Central memory CD4-positive, alpha-beta T cell (primary cell): Measurements from ENCODE around the gene GRB2.
"Not testable (repeated sequence)": the region's sequence is repeated elsewhere in the genome, so short reads cannot be mapped to it uniquely, and the experiment has no call there.

ENCODE experiments used
- DNase-seq: peaks from one replicate; pipeline ENCODE4 v3.0.0; 2022

Gene GRB2

DNA sequence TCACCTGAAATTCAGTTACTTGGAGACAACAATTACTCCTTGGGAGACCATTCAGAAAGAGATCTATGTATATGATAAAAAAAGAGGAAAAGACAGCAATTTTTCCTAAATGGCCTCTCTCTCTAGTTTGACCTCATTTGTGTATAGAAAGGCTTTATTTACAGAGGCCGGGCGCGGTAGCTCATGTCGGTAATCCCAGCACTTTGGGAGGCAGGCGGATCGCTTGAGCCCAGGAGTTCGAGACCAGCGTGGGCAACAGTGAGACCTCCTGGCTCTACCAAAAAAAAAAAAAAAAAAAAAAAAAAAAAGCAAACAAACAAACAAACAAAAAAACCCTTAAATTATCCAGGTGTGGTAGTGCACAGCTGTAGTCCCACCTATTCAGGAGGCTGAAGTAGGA, 20.7 kb downstream of the GRB2 start:
- DNase-seq, result no peak

DNA sequence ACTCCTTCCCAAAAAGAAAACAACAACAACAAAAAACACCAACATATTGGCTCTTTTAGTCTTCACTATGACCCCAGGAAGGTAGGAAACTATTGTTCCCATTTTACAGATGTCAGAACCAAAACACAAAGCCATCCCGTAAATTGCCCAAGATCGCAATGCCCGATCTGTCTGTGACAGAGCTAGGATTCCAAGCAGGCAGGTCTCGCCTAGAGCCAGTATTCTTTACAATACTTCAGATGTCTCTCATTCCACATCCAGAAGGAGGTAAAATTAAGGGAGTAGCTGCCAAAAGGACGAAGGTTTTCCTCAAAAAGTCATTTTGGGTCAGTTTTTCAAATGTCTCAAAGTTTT, 21.7 kb downstream of the GRB2 start:
- DNase-seq, result no peak

DNA sequence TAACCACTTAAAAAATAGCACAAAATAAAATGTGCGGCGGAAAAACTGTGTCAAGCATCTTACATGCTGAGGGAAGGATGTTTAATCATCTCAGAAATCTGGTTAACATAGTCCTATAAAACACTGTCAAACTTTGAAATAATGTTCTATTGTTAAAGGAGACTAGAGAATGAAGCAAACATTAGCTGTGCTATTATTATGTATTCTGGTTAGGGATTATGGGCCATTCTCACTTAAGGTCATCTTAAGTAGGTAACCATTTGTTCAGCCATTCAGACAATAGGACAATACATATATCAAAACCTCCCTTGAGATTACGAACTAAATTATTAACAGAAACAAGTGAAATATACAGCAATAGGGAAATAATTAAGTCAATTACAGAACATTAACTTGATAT, 24.7 kb downstream of the GRB2 start:
- DNase-seq, result no peak

DNA sequence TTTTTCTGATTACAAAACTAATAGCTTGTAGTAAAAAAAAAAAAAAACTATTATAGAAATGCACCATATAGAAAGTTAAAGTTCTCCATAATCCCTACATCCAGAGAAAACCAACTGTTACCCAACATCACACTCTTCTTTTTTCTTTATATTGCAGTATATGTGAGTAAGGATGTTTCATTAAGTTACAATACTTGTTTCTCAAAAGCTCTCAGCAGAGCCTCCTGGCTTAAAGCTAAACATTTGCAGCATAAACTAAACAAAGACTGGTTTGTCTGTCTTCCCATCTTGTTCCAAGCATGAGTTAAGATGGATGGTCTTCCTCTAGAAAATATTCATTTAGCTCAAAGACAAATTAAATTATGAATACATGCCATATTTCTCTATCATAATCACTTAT, 25.2 kb downstream of the GRB2 start:
- no peak for DNase-seq

DNA sequence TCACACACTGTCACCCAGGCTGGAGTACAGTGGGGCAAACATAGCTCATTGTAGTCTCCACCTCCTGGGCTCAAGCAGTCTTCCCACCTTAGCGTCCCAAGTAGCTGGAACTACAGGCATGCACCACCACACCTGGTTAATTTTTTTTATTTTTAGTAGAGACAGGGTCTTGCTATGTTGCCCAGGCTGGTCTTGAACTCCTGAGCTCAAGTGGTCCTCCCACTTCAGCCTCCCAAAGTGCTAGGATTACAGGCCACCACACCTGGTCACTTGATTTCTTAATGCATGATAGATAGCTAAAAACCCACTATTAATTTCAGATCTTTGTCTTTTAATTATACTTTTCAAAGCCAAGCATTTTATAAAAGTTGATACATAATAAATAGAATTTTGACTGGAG, 26.1 kb downstream of the GRB2 start:
- not testable (repeated sequence) for DNase-seq

DNA sequence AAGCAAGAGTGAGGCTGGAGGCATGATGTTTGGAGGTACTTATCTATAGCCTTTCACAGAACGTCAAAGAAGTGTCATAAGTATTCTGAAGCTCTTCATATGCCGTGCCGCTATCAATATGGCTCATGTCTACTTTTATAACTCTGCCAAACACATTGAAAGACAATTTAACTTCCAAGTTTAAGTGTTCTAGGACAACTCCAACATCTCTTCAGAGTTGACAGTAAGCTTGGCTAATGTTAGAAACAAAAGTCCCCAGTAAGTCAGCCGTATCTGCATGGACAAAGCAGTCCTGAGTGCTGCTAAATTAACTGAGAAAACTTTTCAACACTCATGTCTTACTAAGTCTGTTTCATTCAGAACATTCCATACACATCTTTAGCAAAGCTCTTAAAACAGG, 32.2 kb downstream of the GRB2 start:
- no peak for DNase-seq

DNA sequence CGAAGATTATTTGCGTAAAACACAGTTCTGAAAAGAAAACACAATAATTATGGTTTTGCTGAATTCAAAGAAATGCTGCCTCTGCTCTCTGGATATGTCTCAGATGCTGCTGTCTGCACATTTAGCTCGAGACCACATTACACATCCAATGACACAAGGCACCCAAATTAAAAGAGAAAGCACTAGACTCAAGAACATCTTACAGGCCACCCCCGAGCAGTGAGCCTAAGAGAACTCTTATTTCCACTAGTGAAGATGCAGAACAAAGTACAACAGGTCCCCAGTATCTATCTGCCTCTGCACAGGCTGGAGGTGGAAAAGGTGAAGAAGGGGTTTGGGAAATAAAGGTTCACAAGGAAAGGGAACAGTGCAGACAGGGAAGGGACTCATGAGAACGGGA, 33.5 kb downstream of the GRB2 start:
- no peak for DNase-seq

DNA sequence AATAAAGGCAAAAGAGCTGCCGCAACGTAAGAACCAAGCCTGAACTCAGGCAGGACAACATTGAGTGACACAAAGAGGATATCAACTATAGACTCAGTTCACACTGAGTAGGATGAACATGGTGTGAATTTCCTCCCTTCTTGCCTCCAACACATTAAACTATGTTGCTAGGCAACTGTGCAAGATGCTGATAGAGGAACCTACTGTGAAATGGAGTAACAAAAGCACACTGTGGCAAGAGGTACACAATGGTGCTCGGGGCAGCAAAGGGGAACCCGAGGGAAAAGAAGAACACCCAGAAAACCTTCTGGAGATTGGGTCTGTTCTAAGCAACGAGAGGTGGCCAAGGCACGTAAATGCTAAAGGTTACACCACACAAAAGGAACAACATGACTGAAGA, 34.1 kb downstream of the GRB2 start:
- DNase-seq, result no peak

DNA sequence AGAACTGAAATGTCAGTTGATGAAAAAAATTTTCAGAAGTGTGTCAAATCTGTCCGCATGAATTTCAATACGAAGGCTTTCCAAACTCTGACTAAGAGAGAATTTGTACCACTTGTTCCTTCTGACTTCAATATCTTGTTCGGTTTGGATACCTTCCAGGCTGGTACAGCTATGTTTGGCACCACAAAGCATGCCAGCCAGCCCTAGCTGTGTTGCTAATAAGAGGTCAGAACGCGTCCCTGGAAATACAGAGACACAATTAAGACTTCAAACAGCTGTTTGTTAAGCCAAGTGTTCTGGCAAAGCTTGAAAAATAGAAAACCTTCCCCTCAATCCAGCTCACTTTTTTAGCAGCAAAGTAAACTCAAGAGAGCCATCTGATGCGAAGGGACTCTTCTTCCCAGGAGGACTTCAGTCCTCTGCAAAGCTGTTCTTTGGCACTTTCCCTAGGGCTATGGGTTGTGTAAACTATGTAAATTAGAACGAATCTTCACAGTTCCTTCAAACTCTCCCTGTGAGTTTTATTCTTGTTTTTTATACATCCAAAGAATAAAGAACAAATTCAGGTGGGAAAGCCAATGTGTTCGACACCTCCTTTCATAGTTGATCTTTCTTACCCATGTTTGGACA, 35.1 kb downstream of the GRB2 start:
- no peak for DNase-seq

DNA sequence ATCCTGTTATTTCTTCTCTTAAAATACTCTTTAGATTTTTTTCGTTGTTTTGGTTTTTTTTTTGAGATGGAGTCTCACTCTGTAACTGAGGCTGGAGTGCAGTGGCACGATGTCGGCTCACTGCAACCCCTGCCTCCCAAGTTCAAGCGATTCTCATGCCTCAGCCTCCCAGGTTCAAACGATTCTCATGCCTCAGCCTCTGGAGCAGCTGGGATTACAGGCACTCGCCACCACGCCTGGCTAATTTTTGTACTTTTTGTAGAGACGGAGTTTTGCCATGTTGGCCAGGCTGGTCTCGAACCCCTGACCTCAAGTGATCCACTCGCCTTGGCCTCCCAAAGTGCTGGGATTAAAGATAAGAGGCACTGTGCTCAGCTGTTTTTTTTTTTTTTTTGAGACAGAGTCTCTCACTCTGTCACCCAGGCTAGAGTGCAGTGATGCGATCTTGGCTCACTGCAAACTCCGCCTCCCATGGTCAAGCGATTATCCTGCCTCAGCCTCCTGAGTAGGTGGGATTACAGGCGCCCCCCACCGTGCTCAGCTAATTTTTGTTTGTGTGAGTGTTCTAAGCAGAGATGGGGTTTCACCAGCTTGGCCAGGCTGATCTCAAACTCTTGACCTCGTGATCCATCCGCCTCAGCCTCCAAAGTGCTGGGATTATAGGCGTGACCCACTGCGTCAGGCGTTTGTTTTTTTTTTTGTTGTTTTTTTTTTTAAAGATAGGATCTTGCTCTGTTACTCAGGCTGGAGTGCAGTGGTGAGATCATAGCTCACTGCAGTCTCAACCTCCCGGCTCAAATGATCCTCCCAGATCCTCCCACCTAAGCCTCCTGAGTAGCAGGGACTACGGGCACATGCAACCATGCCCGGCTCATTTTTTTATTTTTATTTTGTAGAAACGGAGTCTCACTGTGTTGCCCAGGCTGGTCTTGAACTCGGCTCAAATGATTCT, 37.4 kb downstream of the GRB2 start:
- not testable (repeated sequence) for DNase-seq

DNA sequence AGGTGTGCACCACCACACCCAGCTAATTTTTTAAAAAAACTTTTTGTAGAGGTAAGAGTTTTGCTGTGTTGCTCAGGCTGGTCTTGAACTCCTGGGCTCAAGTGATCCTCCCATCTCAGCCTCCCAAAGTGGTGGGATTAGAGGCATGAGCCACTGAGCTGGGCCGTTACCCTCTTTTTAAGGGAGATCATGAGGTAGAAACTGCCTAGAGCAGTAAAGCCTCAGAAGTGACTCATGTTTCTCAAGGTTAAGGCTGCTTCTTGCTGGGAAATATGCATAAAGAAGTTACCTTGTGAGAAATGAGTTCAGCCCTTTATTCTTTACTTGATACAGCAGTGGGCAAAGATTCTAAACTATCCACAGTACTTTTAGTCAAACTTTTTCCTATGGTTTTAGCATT, 38.2 kb downstream of the GRB2 start:
- DNase-seq, result no peak

DNA sequence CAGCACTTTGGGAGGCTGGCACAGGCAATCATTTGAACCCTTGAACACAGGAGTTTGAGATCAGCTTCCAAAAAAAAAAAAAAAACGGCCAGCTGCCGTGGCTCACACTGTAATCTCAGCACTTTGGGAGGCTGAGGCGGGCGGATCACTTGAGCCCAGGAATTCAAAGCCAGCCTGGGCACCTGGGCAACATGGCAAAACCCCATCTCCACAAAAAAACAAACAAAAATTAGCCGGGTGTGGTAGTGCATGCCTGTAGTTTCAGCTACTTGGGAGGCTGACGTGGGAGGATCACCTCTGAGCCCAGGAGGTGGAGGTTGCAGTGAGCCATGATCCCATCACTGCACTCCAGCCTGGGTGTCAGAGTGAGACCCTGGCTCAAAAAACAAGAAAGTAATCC, 39.0 kb downstream of the GRB2 start:
- no peak for DNase-seq

DNA sequence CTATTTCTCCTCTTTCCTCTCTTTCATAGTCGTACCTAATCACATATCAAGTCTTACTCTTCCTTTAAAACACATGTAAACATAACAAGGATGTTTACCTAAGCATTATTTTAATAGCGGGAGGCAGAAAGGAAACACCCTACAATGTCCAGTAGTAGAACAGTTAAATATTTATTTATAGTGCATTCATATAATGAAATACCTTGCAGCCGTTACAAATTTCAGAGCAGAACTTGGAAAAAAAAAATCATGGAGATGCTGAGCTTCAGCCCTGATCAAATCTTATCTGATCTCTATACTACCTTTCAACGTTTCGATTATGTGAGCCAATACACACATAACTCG, 39.6 kb downstream of the GRB2 start:
- DNase-seq, result no peak

DNA sequence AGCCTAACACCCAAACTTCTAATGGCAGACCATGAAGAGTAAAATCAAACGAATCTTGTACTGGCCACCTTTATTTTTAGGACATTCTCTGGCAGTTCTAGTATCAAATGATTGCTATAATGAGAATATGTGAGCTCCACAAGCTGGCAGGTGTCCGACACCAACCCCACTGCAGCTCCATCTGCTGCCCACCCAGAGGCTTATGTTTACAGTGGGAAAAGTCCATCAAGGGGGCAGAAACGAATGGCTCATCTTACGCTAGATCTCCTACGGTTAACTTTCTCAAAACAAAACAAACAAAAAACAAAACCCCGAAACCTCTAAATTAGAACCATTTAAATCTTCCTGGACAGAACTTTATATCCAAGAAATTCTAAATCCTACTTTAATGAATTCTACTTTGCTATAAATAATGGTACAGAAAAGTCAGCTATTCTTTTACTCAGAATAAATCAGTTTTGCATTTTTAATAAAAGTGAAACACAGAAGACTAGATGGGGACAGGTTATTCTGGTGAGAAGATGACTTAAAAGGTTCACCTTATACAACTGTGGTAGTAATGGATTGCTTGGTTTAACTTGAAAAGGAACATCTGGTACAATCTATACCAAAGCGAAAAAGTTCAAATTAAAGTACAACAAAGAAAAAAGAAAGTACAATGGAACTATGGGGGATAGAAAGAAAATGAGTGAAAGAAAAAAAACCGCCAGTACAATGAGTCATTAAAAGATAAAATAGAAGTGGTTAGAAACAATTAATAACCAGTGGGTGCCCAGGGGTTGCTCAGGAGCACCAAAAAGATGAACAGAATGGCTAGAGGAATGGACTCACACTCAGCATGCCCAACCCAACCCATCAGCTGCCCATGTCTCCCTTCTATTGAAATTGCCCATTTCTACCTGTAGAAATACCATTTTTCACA, 40.2 kb downstream of the GRB2 start:
- no peak for DNase-seq

DNA sequence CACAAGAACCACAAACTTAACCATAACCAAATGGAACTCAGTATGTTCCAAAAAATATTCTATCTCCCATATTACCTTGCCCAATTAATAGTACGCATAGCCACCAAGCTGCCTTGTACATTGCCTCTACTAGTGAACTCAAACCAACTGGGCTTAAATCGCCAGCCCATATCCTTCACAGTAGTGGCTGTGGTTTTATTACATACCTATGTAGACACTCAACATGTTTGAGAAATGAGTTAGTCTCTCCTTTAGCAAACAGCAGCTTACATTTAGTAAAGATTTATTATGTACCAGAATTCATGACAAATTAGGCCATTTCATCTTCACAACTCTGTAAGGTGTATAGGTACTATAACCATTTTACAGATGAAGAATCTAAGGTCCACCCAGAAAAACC, 41.4 kb downstream of the GRB2 start:
- DNase-seq, result no peak

DNA sequence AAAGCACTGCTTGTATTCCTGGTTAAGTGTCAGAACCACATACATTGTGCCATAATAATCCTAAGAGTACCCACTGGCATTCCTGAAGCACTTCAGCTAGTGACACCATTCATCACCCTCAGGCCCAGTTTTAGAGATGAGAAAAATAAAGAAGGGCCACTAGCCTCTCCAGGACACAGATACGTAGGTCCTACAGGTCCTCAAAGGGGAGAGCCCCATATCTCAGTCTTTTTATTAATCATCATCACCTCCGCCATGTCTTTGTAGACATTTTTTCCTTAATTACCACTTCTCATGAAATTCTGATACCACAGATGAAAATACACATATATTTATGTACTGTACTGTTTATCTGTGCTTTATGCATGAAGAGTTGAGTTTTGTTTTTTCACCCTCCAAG, 43.5 kb downstream of the GRB2 start:
- DNase-seq, result no peak

DNA sequence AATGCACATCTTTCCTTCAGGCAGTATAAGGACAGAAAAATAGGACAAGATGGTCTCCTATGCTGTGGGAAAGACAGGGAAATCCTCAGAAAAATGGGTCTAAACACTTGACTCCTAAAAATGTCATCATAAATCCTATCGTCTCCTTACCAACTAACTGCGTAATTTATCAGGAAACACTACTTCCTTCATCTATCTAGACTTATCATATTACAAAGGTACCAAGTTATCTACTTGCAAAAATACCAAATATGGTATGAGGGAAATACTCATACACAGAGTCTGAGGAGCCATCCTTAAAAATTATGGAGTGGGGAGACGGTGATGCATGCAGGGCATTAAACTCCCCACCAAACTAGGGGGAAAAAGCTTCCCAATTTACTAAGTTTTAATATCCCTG, 44.1 kb downstream of the GRB2 start:
- no peak for DNase-seq

DNA sequence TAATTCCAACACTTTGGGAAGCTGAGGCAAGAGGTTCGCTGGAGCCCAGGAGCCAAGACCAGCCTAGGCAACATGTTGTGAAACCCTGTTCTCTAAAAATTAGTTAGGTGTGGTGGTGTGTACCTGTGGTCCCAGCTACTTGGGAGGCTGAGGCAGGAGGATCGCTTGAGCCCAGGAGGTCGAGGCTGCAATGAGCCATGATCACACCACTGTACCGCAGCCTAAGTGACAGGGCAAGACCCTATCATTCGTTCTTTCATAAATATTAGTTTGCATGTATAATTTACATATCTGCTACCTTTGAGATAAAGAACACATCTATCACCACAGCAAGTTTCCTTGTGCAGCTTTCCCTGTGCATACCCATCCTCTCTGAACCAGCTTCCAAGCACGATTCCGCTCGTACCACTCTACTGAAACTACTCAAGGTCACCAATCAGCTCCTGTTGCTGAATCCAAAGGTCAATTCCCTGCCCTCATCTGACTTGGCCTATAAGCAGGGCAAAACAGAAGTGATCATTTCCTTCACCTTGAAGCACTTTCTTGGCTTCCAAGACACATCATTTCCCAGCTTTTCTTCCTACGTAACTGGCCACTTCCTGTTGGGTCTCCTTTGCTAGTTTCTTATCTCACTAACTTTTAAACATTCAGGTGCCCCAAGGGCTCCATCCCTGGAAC, 49.1 kb downstream of the GRB2 start:
- no peak for DNase-seq

DNA sequence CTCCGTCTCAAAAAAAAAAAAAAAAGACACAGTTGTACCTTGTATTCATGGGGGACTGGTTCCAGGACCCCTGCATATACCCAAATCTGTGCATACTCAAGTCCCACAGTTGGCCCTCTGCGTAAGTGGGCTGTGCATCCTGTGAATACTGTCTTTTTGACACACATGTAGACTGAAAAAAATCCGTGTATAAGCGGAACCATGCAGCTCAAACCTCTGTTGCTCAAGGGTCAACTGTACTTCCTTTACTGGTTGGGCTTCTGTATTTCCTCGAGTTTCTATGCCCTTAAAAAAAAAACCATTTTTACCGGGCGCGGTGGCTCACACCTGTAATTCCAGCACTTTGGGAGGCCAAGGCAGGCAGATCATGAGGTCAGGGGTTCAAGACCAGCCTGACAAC, 52.3 kb downstream of the GRB2 start:
- DNase-seq, result no peak

DNA sequence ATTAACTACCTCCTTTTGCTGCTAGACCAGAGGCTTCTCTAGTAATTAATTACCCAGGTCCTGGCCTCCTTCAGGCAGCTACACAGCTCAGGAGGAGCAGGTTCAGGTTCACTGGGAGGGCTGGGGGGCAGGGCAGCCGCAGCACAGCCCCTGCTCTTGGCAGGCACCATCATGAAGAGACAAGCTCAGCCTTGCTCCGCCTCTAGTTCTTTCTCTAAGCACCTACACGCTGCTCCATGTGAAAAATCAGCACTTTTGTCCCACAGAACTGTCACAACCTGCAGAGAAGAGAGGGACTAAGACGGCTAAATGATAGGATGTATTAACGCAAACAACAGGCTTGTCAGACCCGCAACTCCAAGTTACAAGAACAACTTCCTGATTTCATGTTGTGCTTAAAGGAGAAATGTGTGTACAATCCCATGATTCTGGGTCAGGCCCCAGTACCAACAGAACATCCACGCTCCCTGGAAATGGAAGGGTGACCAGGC, 53.4 kb downstream of the GRB2 start:
- DNase-seq, result no peak

DNA sequence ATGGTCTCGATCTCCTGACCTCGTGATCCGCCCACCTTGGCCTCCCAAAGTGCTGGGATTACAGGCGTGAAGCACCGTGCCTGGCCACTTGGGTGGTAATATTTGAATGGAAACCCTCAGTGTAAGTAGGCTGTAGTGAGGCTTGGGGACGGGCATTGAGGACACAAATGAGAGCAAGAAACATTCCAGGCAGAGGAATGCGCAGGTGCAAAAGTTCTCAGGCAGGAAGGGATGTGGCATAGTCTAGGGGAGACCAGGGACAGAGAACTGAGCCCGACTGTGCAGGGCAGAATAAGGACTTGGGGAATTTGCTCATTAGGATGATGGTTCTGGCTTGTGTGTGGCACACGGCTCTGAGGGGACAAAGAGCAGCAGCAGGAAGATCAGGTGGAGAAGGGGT, 54.8 kb downstream of the GRB2 start:
- no peak for DNase-seq

DNA sequence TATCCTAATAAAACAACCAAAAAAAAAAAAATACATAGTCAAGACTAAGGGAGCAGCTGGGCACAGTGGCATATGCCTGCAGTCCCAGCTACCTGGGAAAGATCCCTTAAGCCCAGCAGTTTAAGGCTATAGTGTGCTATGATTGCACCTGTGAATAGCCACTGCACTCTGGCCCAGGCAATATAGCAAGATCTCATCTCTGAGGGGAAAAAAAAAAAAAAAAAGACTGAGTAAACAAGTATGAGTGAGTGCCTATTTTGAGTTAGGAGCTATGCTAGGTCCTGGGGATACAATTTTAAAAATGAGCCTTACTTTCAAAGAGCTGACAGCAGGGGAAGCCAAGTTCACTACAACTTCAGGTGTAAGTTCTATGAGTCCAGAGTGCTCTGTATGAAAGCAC, 55.4 kb downstream of the GRB2 start:
- DNase-seq, result no peak

DNA sequence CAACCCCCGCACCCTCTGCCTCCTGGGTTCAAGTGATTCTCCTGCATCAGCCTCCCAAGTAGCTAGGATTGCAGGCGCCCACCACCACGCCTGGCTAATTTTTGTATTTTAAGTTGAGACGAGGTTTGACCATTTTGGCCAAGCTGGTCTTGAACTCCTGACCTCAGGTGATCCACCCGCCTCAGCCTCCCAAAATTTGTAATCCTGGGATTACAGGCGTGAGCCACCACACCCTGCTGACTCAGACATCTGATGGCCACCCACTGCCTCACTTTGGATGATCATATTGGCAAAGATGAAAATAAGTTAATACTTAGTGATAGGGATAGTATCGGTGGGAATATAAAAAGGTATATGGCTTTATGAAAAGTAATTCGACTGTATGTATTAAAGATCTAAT, 55.9 kb downstream of the GRB2 start:
- DNase-seq, result no peak
